Breast epithelium (tissue), 3 donors: ENCODE data around the gene MME.

Experiments used
- CTCF ChIP-seq, 3 donors: fragments of 450-650 bp; IDR thresholded peaks; one replicate each; pipeline ENCODE4 v1.5.1; 2016 to 2017; ENCODE audit warnings: antibody characterized with exemption in 3 of 3, mild to moderate bottlenecking in 3 of 3, moderate library complexity in 3 of 3
- POLR2A ChIP-seq: fragments of 450-650 bp; IDR thresholded peaks from one replicate; pipeline ENCODE4 v1.6.1; 2016; ENCODE audit warnings: antibody characterized with exemption, mild to moderate bottlenecking, moderate library complexity

- TF ChIP-seq POLR2A (no peak), CTCF (IDR thresholded peaks at IDR 0.05) (no peak)
These were observed 115.1 kb downstream of the MME start for GRCh38 chr3:155194973-155195957.
